Measurements from ENCODE around the gene WTAP. TPM values are rescaled to one million over a fixed set of nuclear protein-coding genes. Genes with fewer than 3 reads are reported as not detected.

WTAP gene
- total and polyA plus RNA-seq, 2 experiments from 2014 or later: 108 to 121 TPM

DNA sequence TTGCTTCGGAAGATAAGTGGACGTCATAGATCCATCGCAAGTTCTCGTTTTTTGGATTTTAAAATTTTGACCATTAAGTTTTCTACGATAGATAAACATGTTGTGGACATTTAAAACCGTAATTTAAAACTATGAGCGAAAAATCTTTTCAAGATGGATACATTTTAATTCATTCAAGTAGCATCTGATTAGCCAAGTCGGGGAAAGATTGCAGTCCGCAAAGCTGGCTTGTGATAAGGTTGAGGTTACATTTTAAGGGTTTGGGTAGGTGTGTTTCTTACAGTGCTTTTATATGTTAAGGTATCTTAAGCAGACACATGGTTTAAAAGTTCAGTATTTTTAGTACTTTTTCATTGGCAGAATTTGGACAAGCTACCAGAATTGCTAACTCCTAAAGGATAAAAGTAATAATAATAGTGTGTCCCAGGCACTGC lies 1.2 kb downstream of the WTAP start:
- H3K4me2 ChIP-seq: peak overlapping the region; percentile 89
- H3K9me3 Mint-ChIP-seq: no peaks in the 10 kb centered on the region
- H4K20me1 ChIP-seq (replicated peaks; ENCODE audit: insufficient read depth): peaks cover 55% of the 10 kb centered on the region
- H3K4me1 ChIP-seq (ENCODE audit: insufficient read depth): peaks cover 19% of the 10 kb centered on the region
- peak overlapping the region; percentile 86 for H3K4me3 ChIP-seq
- peak overlapping the region; percentile 93 for H3K4me3 Mint-ChIP-seq
- H3K27ac Mint-ChIP-seq: peak overlapping the region; percentile 93
- H3K27ac ChIP-seq (ENCODE audit: low read depth): no peak overlapping the region
- H2AFZ ChIP-seq: no peak overlapping the region
- ATAC-seq (no peak), DNase-seq (ENCODE audit: low spot score) (no peak)
- H3K4me1 Mint-ChIP-seq: peaks cover 20% of the 10 kb centered on the region; the same call in 2 of the 3 replicates
- peaks cover 88% of the 10 kb centered on the region for H3K79me2 ChIP-seq (replicated peaks; ENCODE audit: insufficient read depth)
- no peaks in the 10 kb centered on the region for H3K27me3 ChIP-seq (ENCODE audit: insufficient read depth)
- H3F3A ChIP-seq (replicated peaks; ENCODE audit: low read depth): 0 out of 2 replicates have a peak, but pooled peaks cover 3% of the 10 kb centered on the region
- H3K36me3 ChIP-seq (ENCODE audit: insufficient read depth): no peaks in the 10 kb centered on the region
- H3K9me2 ChIP-seq (ENCODE audit: insufficient read depth): no peaks in the 10 kb centered on the region
- TF ChIP-seq CREB1 (CRISPR knock-in tag; IDR thresholded peaks at IDR 0.05; ENCODE audit: low read depth): no peak
- TF ChIP-seq, protein P1, sequence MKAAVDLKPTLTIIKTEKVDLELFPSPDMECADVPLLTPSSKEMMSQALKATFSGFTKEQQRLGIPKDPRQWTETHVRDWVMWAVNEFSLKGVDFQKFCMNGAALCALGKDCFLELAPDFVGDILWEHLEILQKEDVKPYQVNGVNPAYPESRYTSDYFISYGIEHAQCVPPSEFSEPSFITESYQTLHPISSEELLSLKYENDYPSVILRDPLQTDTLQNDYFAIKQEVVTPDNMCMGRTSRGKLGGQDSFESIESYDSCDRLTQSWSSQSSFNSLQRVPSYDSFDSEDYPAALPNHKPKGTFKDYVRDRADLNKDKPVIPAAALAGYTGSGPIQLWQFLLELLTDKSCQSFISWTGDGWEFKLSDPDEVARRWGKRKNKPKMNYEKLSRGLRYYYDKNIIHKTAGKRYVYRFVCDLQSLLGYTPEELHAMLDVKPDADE (IDR thresholded peaks at IDR 0.05): no peak
- TF ChIP-seq EZH2phosphoT487 (IDR thresholded peaks at IDR 0.05; ENCODE audit: unreplicated experiment): no peak
- TF ChIP-seq, protein P2, sequence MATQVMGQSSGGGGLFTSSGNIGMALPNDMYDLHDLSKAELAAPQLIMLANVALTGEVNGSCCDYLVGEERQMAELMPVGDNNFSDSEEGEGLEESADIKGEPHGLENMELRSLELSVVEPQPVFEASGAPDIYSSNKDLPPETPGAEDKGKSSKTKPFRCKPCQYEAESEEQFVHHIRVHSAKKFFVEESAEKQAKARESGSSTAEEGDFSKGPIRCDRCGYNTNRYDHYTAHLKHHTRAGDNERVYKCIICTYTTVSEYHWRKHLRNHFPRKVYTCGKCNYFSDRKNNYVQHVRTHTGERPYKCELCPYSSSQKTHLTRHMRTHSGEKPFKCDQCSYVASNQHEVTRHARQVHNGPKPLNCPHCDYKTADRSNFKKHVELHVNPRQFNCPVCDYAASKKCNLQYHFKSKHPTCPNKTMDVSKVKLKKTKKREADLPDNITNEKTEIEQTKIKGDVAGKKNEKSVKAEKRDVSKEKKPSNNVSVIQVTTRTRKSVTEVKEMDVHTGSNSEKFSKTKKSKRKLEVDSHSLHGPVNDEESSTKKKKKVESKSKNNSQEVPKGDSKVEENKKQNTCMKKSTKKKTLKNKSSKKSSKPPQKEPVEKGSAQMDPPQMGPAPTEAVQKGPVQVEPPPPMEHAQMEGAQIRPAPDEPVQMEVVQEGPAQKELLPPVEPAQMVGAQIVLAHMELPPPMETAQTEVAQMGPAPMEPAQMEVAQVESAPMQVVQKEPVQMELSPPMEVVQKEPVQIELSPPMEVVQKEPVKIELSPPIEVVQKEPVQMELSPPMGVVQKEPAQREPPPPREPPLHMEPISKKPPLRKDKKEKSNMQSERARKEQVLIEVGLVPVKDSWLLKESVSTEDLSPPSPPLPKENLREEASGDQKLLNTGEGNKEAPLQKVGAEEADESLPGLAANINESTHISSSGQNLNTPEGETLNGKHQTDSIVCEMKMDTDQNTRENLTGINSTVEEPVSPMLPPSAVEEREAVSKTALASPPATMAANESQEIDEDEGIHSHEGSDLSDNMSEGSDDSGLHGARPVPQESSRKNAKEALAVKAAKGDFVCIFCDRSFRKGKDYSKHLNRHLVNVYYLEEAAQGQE (IDR thresholded peaks at IDR 0.05; ENCODE audit: unreplicated experiment): no peak
- TF ChIP-seq POLR2AphosphoS5 (IDR thresholded peaks at IDR 0.05; ENCODE audit: low read depth): no peak
- peaks cover 31% of the 10 kb centered on the region; the same call in 2 of the 3 replicates for H3K36me3 Mint-ChIP-seq (ENCODE audit: low read depth)
- H3K27me3 Mint-ChIP-seq (ENCODE audit: insufficient read depth, low read depth, poor library complexity): peaks cover 13% of the 10 kb centered on the region

DNA sequence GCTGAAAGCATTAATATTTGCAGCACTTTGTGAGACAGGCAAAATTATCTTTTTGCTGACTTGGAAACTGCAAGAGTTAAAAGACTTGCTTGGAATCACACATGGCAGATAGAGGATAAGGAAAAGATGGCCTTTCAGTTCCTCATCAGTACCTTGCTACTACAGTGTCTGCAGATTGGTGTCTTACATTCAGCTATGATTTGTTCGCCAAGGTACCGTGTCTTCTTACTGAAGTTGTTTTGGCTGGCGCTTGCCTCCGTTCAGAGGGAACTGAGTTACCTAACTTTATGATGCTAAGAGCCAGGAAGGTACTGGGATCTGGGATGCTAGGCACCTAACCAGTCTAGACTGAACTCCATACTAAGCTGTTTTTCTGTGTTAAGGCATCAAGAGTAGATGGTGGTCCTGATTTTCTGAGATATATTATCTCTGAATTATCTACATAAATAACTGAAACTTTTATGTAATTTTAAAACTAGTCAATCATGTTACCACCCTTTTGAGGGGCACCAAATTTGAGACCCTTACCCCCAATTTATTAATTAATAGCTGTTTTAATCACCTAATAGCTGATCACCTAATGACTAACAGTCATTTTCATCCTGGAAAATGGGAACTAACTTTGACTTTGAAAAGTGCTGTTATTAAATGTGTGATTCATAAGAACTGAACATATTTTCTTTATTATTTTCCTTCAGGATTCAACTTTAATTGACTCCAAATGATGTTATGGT lies 2.5 kb downstream of the WTAP start:
- TF ChIP-seq EZH2 (IDR thresholded peaks at IDR 0.05; ENCODE audit: low read depth, unreplicated experiment) (no peak), NANOG (IDR thresholded peaks at IDR 0.05; ENCODE audit: borderline replicate concordance) (no peak), EZH2phosphoT487 (IDR thresholded peaks at IDR 0.05; ENCODE audit: unreplicated experiment) (no peak), ZNF114 (CRISPR knock-in tag; IDR thresholded peaks at IDR 0.05) (no peak)
- Mint-ChIP-seq H3K4me3 (peak overlapping the region; percentile 93), H3K27me3 (ENCODE audit: insufficient read depth, low read depth, poor library complexity) (peaks cover 10% of the 10 kb centered on the region), H3K4me1 (peaks cover 17% of the 10 kb centered on the region; the same call in 2 of the 3 replicates), H3K9me3 (no peaks in the 10 kb centered on the region), H3K27ac (no peak overlapping the region), H3K36me3 (ENCODE audit: low read depth) (peaks cover 24% of the 10 kb centered on the region; the same call in 2 of the 3 replicates)
- Histone ChIP-seq H3K27ac (ENCODE audit: low read depth) (no peak overlapping the region), H3K27me3 (ENCODE audit: insufficient read depth) (no peaks in the 10 kb centered on the region), H3K79me2 (replicated peaks; ENCODE audit: insufficient read depth) (peaks cover 88% of the 10 kb centered on the region), H2AFZ (no peak overlapping the region), H3K36me3 (ENCODE audit: insufficient read depth) (no peaks in the 10 kb centered on the region), H3K4me3 (peak overlapping the region; percentile 86), H3K9me2 (ENCODE audit: insufficient read depth) (no peaks in the 10 kb centered on the region), H3K4me1 (ENCODE audit: insufficient read depth) (peaks cover 19% of the 10 kb centered on the region), H4K20me1 (replicated peaks; ENCODE audit: insufficient read depth) (peaks cover 61% of the 10 kb centered on the region), H3K4me2 (peak overlapping the region; percentile 89), H3F3A (replicated peaks; ENCODE audit: low read depth) (0 out of 2 replicates have a peak, but pooled peaks cover 3% of the 10 kb centered on the region)
- ATAC-seq: no peak
- peak; percentile 30 for DNase-seq (ENCODE audit: low spot score)

Measured in GM23338 (cell line).